SK-N-SH (cell line): ENCODE data around the gene TRRAP. TPM values are rescaled to one million over a fixed set of nuclear protein-coding genes. Genes with fewer than 3 reads are reported as not detected.

Source experiments
- CTCF ChIA-PET: fragments of 300-600, 350-600 bp; formaldehyde crosslinking; extraction: SDS; loops from one replicate; lab custom pipeline; 2021; lab: Yijun Ruan, JAX
- POLR2A ChIA-PET: fragments of 350-600 bp; sonication (Branson Sonifier 250); formaldehyde crosslinking; extraction: SDS; loops from one replicate; lab custom pipeline; 2020; ENCODE audit warnings: antibody characterized with exemption, inconsistent platforms; lab: Yijun Ruan, JAX
- DNase-seq: peaks from one replicate; pipeline ENCODE4 v3.0.0; 2012
- H2AFZ ChIP-seq: fragments of 200-600 bp; sonication (generic); 2 replicates; pipeline ENCODE4 v1.8.1; 2016; ENCODE audit warnings: antibody characterized with exemption, mild to moderate bottlenecking, low read depth
- H3F3A ChIP-seq: fragments of 200-600 bp; sonication (generic); replicated peaks from 2 replicates; pipeline ENCODE3; 2016; ENCODE audit warnings: antibody characterized with exemption, mild to moderate bottlenecking; ENCODE audit not compliant: insufficient read depth
- H3K27ac ChIP-seq, 2 experiments: fragments of 200-500 bp in 1 of 2; fragments of 200-600 bp in 1 of 2; sonication (Bioruptor generic) in 1 of 2; sonication (generic), shearing (Covaris generic) in 1 of 2; 2 replicates each; pipeline versions ENCODE4 v1.5.1 to v1.6.1; 2014 to 2016; ENCODE audit warnings: low read depth in 2 of 2, inconsistent platforms in 1 of 2, low read length in 1 of 2, mild to moderate bottlenecking in 1 of 2, mixed read lengths in 1 of 2
- H3K27me3 ChIP-seq: fragments of 200-600 bp; sonication (generic), shearing (Covaris generic); 2 replicates; pipeline ENCODE4 v1.6.1; 2016; ENCODE audit warnings: mixed run types; ENCODE audit not compliant: insufficient read depth
- H3K36me3 ChIP-seq, 2 experiments: fragments of 200-500 bp in 1 of 2; fragments of 200-600 bp in 1 of 2; sonication (Bioruptor generic) in 1 of 2; sonication (generic) in 1 of 2; replicated peaks in 1 of 2; 2 replicates each; pipeline versions ENCODE3 to v1.5.1; 2014 to 2016; ENCODE audit warnings: low read length in 1 of 2, mild to moderate bottlenecking in 1 of 2; ENCODE audit not compliant: insufficient read depth in 2 of 2, control insufficient read depth in 1 of 2
- H3K4me1 ChIP-seq, 2 experiments: fragments of 200-500 bp in 1 of 2; fragments of 200-600 bp in 1 of 2; sonication (Bioruptor generic) in 1 of 2; sonication (generic), shearing (Covaris generic) in 1 of 2; 2 replicates each; pipeline versions ENCODE4 v1.5.1 to v1.6.1; 2014 to 2016; ENCODE audit warnings: low read depth in 1 of 2, low read length in 1 of 2, mixed run types in 1 of 2; ENCODE audit not compliant: insufficient read depth in 2 of 2, control insufficient read depth in 1 of 2
- H3K4me2 ChIP-seq: fragments of 200-600 bp; sonication (generic), shearing (Covaris generic); 2 replicates; pipeline ENCODE4 v1.6.1; 2017; ENCODE audit warnings: mixed run types
- H3K4me3 ChIP-seq, 2 experiments: fragments of 200-500 bp in 1 of 2; fragments of 200-600 bp in 1 of 2; sonication (Bioruptor generic) in 1 of 2; sonication (generic), shearing (Covaris generic) in 1 of 2; 2 replicates each; pipeline versions ENCODE4 v1.5.1 to v1.8.1; 2014 to 2016; ENCODE audit warnings: low read depth in 2 of 2, inconsistent platforms in 1 of 2, low read length in 1 of 2, mild to moderate bottlenecking in 1 of 2, mixed read lengths in 1 of 2, moderate library complexity in 1 of 2
- H3K79me2 ChIP-seq: fragments of 200-600 bp; sonication (generic); 2 replicates; pipeline ENCODE4 v1.8.1; 2017; ENCODE audit warnings: mild to moderate bottlenecking; ENCODE audit not compliant: insufficient read depth
- H3K9ac ChIP-seq: fragments of 200-600 bp; sonication (generic); 2 replicates; pipeline ENCODE4 v1.6.1; 2017; ENCODE audit warnings: mixed run types
- H3K9me2 ChIP-seq: fragments of 200-600 bp; sonication (generic); 2 replicates; pipeline ENCODE4 v1.6.1; 2017; ENCODE audit warnings: mixed run types
- H3K9me3 ChIP-seq: fragments of 200-600 bp; sonication (generic); 2 replicates; pipeline ENCODE4 v1.6.1; 2017; ENCODE audit warnings: mixed run types, mild to moderate bottlenecking, moderate library complexity
- H4K20me1 ChIP-seq: fragments of 200-600 bp; sonication (generic); 2 replicates; pipeline ENCODE4 v1.6.1; 2017; ENCODE audit warnings: mild to moderate bottlenecking, mixed run types; ENCODE audit not compliant: insufficient read depth
- CTCF ChIP-seq: fragments of 200-600 bp; sonication (generic); IDR thresholded peaks from 2 replicates; pipeline ENCODE4 v1.6.1; 2017; ENCODE audit warnings: antibody characterized with exemption, mild to moderate bottlenecking, moderate library complexity
- ELF1 ChIP-seq: IDR thresholded peaks from 2 replicates; pipeline ENCODE4 v1.4.0; 2012
- EP300 ChIP-seq, 2 experiments: IDR thresholded peaks; 2 replicates each; pipeline versions ENCODE4 v1.4.0 to v1.6.1; 2012; ENCODE audit warnings: borderline replicate concordance in 1 of 2, low read depth in 1 of 2, low read length in 1 of 2
- FOXJ3 ChIP-seq: sonication (generic); formaldehyde crosslinking; IDR thresholded peaks from 2 replicates; pipeline ENCODE4 v1.5.1; 2020; ENCODE audit warnings: mild to moderate bottlenecking, missing genetic modification reagents
- FOXM1 ChIP-seq: IDR thresholded peaks from 2 replicates; pipeline ENCODE4 v1.4.0; 2012; ENCODE audit warnings: low read depth, mild to moderate bottlenecking
- GABPA ChIP-seq: IDR thresholded peaks from 2 replicates; pipeline ENCODE4 v1.4.0; 2012; ENCODE audit warnings: low read depth, mild to moderate bottlenecking
- IRF3 ChIP-seq: fragments of 150-350 bp; IDR thresholded peaks from 2 replicates; pipeline ENCODE4 v1.6.1; 2016; ENCODE audit warnings: mild to moderate bottlenecking, low read depth, low read length
- MXI1 ChIP-seq: IDR thresholded peaks from 2 replicates; pipeline ENCODE4 v1.6.1; 2012; ENCODE audit warnings: mild to moderate bottlenecking, low read depth, low read length, improper control_type of control experiment
- NFIC ChIP-seq: IDR thresholded peaks from 2 replicates; pipeline ENCODE4 v1.4.0; 2012; ENCODE audit warnings: borderline replicate concordance
- POLR2AphosphoS5 ChIP-seq: IDR thresholded peaks from 2 replicates; pipeline ENCODE4 v1.6.1; 2012; ENCODE audit warnings: low read depth, low read length
- RCOR1 ChIP-seq: fragments of 150-350 bp; IDR thresholded peaks from 2 replicates; pipeline ENCODE4 v1.6.1; 2017; ENCODE audit warnings: antibody characterized with exemption, low read length
- REST ChIP-seq: IDR thresholded peaks from 2 replicates; pipeline ENCODE4 v1.6.1; 2012; ENCODE audit warnings: mild to moderate bottlenecking, low read depth, low read length, moderate library complexity
- SIN3A ChIP-seq: IDR thresholded peaks from 2 replicates; pipeline ENCODE4 v1.6.1; 2012; ENCODE audit warnings: low read depth, mild to moderate bottlenecking, low read length, moderate library complexity, borderline replicate concordance
- SMC3 ChIP-seq: IDR thresholded peaks from 2 replicates; pipeline ENCODE4 v1.6.1; 2012; ENCODE audit warnings: low read depth, low read length, improper control_type of control experiment
- TAF1 ChIP-seq: IDR thresholded peaks from 2 replicates; pipeline ENCODE4 v1.6.1; 2012; ENCODE audit warnings: low read depth, mild to moderate bottlenecking, low read length, moderate library complexity, borderline replicate concordance
- USF1 ChIP-seq: IDR thresholded peaks from 2 replicates; pipeline ENCODE4 v1.4.0; 2012; ENCODE audit warnings: low read depth, borderline replicate concordance
- YY1 ChIP-seq: IDR thresholded peaks from 2 replicates; pipeline ENCODE4 v1.4.0; 2012; ENCODE audit warnings: low read depth, mild to moderate bottlenecking
- WGBS: methylation state at CpG from one replicate; pipeline ENCODE4 v1.1.6; 2017; ENCODE audit warnings: low lambda C conversion rate; 5-methylcytosine and 5-hydroxymethylcytosine counted together
- polyA plus RNA-seq, 3 experiments: library from polyadenylated mRNA; depleted of rRNA; stranded (reverse); fragments of >200 nt; gene quantifications; 2 replicates each; pipeline ENCODE4 v1.2.3, GENCODE V29; 2012

The TRRAP gene
- polyA plus RNA-seq, 1 of the 3 experiments (the other 2 are of a cell fraction) = 24.9 TPM

GRCh38 chr7:98985406-98985805 lies 107.1 kb downstream of the TRRAP start (continued):
- TF ChIP-seq FOXM1 (no peak), IRF3 (no peak), POLR2AphosphoS5 (no peak)

GRCh38 chr7:98985945-98986344 lies 107.6 kb downstream of the TRRAP start:
- no peak overlapping the region for H3K9ac ChIP-seq
- no peaks in the 10 kb centered on the region for H3K27me3 ChIP-seq
- H3F3A ChIP-seq = no peaks in the 10 kb centered on the region
- H3K9me2 ChIP-seq = no peaks in the 10 kb centered on the region
- no peaks in the 10 kb centered on the region for H3K9me3 ChIP-seq
- H3K4me3 ChIP-seq = no peak overlapping the region
- no peaks in the 10 kb centered on the region for H3K79me2 ChIP-seq
- CTCF ChIA-PET = interaction anchor here (1.4 to 1.8 kb wide), 2 partner anchors 8 to 327 kb away, joined by 4 to 5 read pairs; no protein-coding TSS in a partner anchor
- H3K4me2 ChIP-seq = no peak overlapping the region
- no peak for TF ChIP-seq MXI1
- no peak for TF ChIP-seq CTCF
- no peak for TF ChIP-seq SMC3
- no peak for TF ChIP-seq ELF1
- TF ChIP-seq GABPA = no peak
- no peak for TF ChIP-seq RCOR1
- H3K36me3 ChIP-seq = peaks cover 77 to 94% of the 10 kb centered on the region in 2 experiments
- no peak overlapping the region for H3K27ac ChIP-seq
- no peak overlapping the region for H2AFZ ChIP-seq
- H3K4me1 ChIP-seq = no peaks in the 10 kb centered on the region
- no peaks in the 10 kb centered on the region for H4K20me1 ChIP-seq
- no peak for DNase-seq
- POLR2A ChIA-PET = no interaction called here

- Histone ChIP-seq H3K36me3 (peaks cover 77 to 95% of the 10 kb centered on the region in 2 experiments), H3K27me3 (no peaks in the 10 kb centered on the region), H3K27ac (no peak overlapping the region), H4K20me1 (no peaks in the 10 kb centered on the region), H3K79me2 (no peaks in the 10 kb centered on the region), H3K4me1 (no peaks in the 10 kb centered on the region), H3K9me3 (no peaks in the 10 kb centered on the region), H3K4me3 (no peak overlapping the region), H3K4me2 (no peak overlapping the region), H3F3A (no peaks in the 10 kb centered on the region), H2AFZ (no peak overlapping the region), H3K9ac (no peak overlapping the region), H3K9me2 (no peaks in the 10 kb centered on the region)
- ChIA-PET CTCF (interaction anchor here (0.9 to 1.5 kb wide), 2 partner anchors 15 to 336 kb away, joined by 3 read pairs; no protein-coding TSS in a partner anchor), POLR2A (no interaction called here)
- DNase-seq = no peak
- WGBS = 97% methylated on average over 15 of the region's 15 CpGs
- TF ChIP-seq YY1 (no peak), TAF1 (no peak), NFIC (no peak), REST (no peak), MXI1 (no peak), EP300 (IDR thresholded peaks at IDR 0.05; ENCODE audit: borderline replicate concordance in 1 of 2, low read depth in 1 of 2, low read length in 1 of 2) (no peak), FOXJ3 (CRISPR knock-in tag) (no peak), SIN3A (no peak), USF1 (no peak), CTCF (no peak)
Measured at GRCh38 chr7:98988641-98989040, 110.3 kb downstream of the TRRAP start.
